ES-I3 (cell line): ENCODE data around the gene AQP5.

Source experiments
- H3K36me3 ChIP-seq: 2 replicates; pipeline ENCODE4 v1.6.1; 2013; ENCODE audit warnings: mild to moderate bottlenecking, low read length, control low read depth, moderate library complexity; ENCODE audit not compliant: insufficient read depth
- H3K4me1 ChIP-seq: 2 replicates; pipeline ENCODE4 v1.6.1; 2013; ENCODE audit warnings: mild to moderate bottlenecking, control low read depth, low read length; ENCODE audit not compliant: insufficient read depth
- H3K9ac ChIP-seq: 2 replicates; pipeline ENCODE4 v1.6.1; 2013; ENCODE audit warnings: low read depth, mild to moderate bottlenecking, low read length, moderate library complexity
- H3K9me3 ChIP-seq: 2 replicates; pipeline ENCODE4 v1.6.1; 2013; ENCODE audit warnings: mild to moderate bottlenecking, low read length, moderate library complexity; ENCODE audit not compliant: control insufficient read depth, insufficient read depth

The AQP5 gene

DNA sequence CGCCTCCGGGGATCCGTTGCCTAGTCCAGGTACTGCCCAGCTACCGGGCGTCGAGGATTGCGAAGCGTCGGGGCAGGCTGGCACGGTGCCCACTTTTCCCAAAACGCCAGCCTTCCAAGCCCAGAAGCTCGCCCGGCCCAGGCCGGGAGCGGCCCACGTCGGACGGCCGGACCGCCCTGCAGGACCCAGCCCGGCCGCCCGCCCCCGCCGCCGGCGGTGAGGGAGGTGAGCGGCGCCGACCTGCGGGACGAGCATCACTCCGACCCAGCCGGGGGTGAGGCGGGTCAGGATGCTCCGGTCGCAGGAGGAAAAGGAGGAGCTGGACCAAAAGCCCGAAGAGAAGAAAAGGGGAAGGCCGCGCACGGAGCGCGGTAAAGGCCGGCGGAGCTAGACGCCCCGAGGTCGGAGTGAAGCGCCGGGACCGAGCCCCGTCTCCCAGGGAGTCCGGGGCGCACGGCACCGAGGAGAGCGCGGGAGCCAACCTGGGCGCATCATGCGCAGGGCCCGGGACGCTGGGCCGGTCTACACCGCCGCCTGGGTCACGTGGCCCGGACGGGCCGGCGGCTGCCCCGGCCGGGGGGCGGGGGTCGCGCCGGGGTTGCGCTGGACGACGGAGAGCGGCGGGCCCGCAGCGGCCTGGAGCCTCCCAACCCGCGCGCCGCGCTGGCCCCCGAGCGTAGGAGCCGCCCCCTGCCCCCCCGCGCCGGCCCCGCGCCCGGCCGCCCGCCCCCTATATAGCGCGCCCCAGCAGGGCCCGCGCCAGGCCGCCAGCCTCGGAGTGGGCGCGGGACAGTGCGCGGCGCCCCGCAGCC, at the start of gene AQP5:
Gene AQP5 (plus strand): TSS at position 762 of the 812 bp plus-strand sequence. CDS start 146 bp downstream, outside the sequence.
- Histone ChIP-seq H3K9ac (peak within 1 kb of the TSS; percentile 49), H3K4me1 (peaks cover 19% of the 10 kb centered on the region), H3K36me3 (no peaks in the 10 kb centered on the region), H3K9me3 (no peaks in the 10 kb centered on the region)

DNA sequence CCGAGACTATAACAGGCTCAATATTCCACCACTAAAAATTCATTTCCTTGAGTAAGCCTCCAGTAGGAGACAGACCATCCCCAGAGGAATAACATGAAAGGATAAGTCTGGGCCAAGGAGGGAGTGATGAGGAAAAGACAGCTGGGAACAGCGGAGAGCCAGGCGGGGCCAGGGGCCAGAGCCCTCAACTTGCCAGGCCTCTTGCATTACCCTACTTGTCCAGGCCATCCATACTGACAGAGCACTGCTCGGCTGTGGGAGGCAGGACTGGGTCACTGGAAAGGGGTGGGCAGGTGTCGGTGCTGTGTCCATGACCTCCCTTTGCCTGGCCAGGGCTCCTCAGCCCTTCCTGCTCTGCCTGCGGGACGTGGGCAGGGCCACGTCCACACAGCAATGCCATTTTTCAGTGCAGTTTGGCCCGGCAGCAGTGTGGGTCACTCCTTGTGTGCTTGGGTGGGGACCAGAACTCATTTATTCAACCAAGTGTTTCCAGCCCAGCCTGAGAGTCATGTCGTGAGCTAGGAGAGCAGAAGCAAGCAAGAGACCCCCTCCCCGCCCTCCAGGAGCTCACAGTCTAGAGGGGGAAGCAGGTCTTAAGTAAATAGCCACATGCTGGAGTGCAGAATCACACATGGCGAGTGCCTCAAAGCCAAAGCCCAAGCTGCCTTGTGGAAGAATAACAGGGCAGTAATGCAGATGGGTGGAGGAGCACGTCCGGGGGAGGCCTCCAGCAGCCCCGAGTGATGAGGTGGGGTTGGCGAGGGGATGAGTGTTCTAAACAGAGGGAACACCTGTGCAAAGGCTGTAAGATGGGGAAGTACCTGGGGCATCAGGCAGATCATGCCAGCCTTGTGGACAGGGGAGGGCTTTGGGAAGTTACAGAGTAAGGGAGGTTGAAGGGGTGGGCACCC, 49.1 kb upstream of the AQP5 start:
- peaks cover 16% of the 10 kb centered on the region; the same call in 1 of the 2 replicates for H3K4me1 ChIP-seq
- no peak overlapping the region for H3K9ac ChIP-seq
- H3K36me3 ChIP-seq: no peaks in the 10 kb centered on the region
- no peaks in the 10 kb centered on the region for H3K9me3 ChIP-seq

DNA sequence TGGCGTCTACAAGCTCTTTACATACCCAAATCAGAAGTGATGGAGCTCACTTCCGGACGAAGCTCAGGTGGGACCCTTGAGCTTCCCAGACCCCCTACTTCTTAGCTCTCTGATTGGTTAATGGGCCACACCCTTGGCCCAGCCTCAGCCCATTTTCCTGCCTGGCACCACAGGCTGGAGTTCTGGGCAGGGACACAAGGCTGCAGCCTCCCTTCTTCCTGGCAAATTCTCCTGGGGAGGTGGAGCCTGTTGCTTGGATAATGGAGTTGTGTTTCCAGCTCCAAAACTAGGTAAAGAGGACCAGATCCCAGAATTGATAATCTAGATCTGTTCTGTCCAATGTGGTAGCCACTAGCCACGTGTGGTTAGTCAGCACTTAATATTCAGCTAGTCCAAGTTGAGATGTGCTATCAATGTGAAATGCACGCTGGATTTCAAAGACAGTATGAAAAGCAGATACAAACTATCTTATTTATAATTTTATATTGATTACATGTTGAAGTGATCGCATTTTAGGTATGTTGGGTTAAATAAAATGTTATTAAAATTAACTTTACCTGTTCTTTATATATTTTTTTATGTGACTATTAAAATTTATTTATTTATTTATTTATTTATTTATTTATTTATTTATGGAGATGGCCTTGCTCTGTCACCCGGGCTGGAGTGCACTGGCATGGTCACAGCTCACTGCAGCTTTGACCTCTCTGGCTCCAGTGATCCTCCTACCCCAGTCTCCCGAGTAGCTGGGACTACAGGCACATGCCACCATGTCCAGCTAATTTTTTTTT, 45.3 kb upstream of the AQP5 start:
- Histone ChIP-seq H3K36me3 (no peaks in the 10 kb centered on the region), H3K9ac (no peak overlapping the region), H3K9me3 (no peaks in the 10 kb centered on the region), H3K4me1 (peaks cover 6% of the 10 kb centered on the region; the same call in 1 of the 2 replicates)

DNA sequence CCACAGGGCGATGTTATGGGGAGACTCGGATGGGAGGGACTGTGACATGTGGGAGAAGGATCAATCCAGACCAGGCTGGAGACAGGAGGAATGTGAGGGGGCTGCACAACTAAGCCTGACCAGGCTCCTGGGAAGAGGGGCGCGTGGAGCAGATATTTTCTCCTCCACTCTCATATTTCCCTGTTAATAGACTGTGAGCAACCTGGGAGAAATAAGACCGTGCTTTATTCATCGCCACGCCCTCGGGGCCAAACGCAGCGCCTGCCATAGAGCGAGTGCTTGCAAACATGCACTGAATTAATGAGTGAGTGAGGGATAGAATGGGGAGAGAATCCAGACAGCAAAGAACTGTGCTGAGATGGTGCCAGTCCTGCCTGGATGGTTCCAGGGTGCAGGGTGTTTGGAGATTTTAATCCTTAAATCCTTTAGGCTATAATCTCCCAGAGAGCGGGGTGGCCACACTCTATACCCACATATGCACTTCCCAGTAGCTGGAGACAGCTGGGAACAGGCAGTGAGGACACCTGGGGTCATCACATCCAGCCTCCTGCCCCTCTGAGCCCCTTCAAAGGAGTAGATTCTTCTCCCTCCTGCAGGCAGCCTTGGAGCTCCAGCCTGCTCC, 44.4 kb upstream of the AQP5 start:
- Histone ChIP-seq H3K9me3 (no peaks in the 10 kb centered on the region), H3K36me3 (no peaks in the 10 kb centered on the region), H3K4me1 (peaks cover 6% of the 10 kb centered on the region; the same call in 1 of the 2 replicates), H3K9ac (no peak overlapping the region)

DNA sequence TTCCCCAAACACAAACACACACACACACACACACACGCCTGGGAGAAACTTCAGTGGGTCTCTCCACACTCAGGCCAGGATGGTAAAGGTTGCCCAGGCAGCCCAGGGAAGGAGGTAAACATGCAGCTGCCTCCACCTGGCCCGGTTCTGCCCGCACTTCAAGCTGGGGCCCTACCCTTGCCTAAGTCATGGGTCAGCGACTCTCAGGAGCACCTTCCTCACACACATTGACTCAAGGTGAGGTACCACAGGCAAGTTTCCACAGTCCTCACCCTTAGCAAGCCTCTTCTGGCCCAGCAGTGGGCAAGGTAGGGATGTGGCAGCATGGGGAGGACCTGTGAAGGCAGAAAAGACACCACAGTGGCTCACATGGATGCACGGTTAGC, 43.9 kb upstream of the AQP5 start:
- H3K9ac ChIP-seq: no peak overlapping the region
- H3K36me3 ChIP-seq: no peaks in the 10 kb centered on the region
- H3K4me1 ChIP-seq: peaks cover 6% of the 10 kb centered on the region; the same call in 1 of the 2 replicates
- no peaks in the 10 kb centered on the region for H3K9me3 ChIP-seq

DNA sequence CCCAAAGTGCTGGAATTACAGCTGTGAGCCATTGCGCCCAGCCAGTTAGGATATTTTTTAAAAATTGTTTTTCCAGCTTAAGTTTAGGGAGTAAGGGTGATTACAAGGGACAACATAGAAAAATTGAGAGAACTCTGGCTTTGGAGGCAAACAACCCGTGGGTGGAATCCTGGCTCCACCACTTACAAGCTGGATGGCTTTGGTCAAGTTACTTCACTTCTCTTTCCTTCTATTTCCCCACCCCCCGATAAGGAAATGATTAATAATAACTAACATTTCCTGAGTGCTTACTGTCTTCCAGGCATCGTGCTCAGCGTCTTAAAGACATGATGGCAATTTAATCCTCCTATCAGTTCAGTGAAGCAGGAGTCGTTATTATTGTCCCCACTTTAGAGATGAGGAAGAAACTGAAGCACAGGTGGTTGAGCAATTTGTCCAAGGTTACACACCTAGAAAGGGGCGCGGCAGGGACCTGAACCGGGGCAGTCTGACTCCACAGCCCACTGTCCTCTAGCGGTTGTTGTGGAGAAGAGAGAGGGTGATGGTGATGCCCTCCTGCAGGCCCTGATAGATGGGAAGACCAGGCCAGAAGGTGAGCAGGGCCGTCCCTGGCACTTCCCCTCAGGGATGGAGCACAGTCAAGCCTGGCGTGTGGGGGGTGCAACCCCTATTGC, 41.3 kb upstream of the AQP5 start:
- no peaks in the 10 kb centered on the region for H3K36me3 ChIP-seq
- no peak overlapping the region for H3K9ac ChIP-seq
- H3K9me3 ChIP-seq: no peaks in the 10 kb centered on the region
- no peaks in the 10 kb centered on the region for H3K4me1 ChIP-seq

DNA sequence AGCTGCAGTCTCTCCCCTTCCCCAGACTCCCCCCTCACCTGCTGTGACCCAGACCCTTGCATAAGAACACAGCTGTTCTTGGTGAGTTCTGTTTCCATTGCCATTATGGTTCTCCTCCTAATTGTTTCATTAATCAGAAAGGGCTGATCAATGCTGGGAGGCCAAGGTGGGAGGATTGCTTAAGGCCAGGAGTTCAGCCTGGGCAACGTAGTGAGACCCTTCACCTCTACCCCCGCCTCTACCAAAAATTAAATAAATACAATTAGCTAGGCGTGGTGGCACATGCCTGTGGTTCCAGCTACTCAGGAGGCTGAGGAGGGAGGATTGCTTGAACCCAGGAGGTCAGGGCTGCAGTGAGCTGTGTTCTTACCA, 40.8 kb upstream of the AQP5 start:
- H3K9ac ChIP-seq: no peak overlapping the region
- H3K9me3 ChIP-seq: no peaks in the 10 kb centered on the region
- no peaks in the 10 kb centered on the region for H3K36me3 ChIP-seq
- H3K4me1 ChIP-seq: no peaks in the 10 kb centered on the region

DNA sequence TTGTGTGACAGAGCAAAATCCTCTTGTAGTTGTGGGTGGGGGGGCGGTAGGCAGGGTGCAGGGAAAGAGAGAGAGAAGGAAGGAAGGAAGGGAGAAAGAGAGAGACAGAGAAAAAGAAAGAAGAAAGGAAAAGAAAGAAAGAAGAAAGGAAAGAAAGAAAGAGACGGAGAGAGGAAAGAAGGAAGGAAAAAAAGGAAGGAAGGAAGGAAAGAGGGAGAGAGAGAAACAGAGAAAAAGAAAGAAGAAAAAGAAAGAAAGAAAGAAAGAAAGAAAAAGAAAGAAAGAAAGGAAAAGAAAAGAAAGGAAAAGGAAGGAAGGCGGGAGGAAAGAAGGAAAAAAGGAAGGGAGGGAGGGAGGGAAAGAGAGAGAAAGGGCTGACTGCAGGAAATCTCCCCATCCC, 40.4 kb upstream of the AQP5 start:
- H3K36me3 ChIP-seq: no peaks in the 10 kb centered on the region

DNA sequence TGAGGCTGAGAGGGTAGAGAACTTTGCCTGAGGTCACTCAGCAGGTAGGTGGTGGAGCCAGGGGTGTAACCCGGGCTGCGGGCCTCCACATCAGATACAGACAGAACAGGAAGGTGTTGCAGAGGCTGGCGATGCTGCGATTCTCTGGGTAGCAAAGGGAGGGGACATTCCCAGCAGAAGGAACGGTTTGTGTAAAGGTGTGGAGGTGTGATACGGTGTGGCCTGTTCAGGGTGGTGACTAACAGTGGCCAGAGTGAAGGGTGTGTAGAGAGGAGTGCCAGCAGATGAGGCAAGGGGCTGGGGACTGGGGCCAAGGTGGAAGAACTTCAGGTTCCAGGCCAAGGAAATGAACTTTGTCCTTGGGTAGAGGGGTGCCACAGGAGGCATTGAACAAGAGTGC, 39.7 kb upstream of the AQP5 start:
- Histone ChIP-seq H3K9ac (no peak overlapping the region), H3K9me3 (no peaks in the 10 kb centered on the region)

More for the DNA sequence above, 40.4 kb upstream of the AQP5 start:
- Histone ChIP-seq H3K9me3 (no peaks in the 10 kb centered on the region), H3K4me1 (no peaks in the 10 kb centered on the region), H3K9ac (no peak overlapping the region)

DNA sequence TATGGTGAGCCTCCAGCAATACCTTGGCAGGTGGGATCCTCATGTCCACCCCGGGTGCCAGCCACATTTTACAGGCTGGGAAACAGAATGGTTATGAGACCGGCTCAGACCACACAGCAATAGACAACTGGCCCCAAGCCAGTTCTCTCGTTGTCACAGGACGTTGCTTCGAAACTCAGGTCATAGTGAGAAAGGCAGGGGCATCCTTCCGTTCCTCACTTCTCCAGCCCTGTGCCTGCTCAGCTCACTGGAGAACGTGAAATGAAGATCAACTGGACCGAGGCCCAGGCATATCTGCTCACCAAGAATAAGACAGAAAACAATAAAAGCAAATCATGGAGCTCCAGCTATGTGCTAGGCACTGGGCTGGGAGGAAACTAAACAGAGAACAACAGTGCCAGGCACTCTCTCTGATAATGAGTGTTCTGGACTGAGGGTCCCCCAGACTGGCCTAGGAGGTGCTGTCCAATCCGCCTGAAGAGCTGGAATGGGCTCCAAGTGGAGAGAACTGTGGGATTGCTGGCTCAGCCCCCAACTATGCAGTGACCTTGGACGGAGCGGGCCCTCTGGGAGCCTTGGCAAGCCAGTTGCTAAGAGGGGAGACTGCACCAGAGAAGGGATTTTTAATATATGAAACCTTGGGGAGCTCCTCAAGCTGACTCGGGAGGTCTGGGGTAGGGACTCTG, 39.2 kb upstream of the AQP5 start:
- Histone ChIP-seq H3K9me3 (no peaks in the 10 kb centered on the region), H3K4me1 (no peaks in the 10 kb centered on the region), H3K9ac (no peak overlapping the region), H3K36me3 (no peaks in the 10 kb centered on the region)

More for the DNA sequence above, 39.7 kb upstream of the AQP5 start:
- no peaks in the 10 kb centered on the region for H3K4me1 ChIP-seq
- H3K36me3 ChIP-seq: no peaks in the 10 kb centered on the region

DNA sequence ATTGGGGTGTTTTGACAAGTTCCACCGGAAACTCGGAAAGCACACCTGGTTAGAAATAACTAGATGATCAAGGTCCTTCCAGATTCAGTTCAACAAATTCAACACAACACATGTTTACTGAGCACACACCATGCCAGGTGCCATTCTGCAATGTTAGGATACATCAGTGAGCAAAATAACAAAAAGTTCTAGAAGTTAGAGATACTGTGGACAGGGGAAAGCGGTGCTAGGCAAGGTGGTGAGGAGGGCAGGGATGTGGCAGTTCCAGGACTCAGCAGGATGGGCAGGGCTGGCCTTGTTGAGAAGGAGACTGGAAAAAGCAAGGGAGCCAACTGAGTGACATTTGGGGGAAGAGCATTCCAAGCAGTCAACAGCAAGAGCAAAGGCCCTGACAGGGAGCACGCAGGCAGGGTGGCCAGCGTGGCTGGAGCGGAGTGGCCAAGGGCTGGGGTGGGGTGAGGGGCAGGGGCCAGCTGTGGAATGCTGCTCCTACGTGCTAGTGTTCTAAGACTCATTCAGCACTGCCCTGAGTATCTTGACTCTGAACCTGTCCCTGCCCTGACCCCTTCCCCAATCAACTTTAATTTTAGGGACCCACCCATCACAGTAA, 38.5 kb upstream of the AQP5 start:
- Histone ChIP-seq H3K4me1 (no peaks in the 10 kb centered on the region), H3K9ac (no peak overlapping the region), H3K36me3 (no peaks in the 10 kb centered on the region), H3K9me3 (no peaks in the 10 kb centered on the region)

DNA sequence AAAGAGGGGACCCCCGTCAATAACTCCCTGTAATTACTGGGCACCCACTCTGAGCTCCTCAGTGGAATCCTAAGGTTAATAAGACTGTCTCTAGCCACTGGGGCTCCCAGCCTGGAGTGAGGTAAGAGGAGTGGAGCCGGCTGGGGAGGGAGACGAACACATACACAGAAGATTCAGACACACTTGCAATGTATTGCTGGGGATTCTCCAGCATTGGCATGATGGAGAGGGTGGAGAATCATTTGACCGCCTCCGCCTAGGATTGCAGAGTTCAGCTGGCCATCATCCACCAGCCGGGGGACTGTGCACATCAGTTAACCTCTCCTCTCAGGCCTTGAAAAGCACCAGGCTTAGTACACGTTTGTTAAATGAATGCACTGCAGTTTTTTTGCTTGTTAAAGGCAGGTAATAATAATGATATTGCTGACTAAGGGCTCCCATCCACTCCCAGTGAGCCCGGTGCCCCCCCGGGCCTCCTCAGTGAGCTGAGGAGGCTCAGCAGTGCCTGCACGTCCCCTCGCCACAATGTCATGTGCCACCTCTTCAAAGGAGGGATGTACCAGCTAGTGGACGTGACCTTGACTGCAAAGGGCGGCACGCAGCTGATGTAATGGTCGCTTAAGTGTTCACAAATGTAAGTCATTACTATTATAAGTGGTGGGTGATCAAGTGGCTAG, 37.7 kb upstream of the AQP5 start:
- Histone ChIP-seq H3K36me3 (no peaks in the 10 kb centered on the region), H3K4me1 (no peaks in the 10 kb centered on the region), H3K9me3 (no peaks in the 10 kb centered on the region), H3K9ac (no peak overlapping the region)
